ENCODE data around the gene EGR2.

The EGR2 gene

GRCh38 chr10:62843600-62843999 is 27.4 kb upstream of the EGR2 start:
- in situ Hi-C loops (cut with HindIII; ENCODE audit: low sequenced_read_pairs) = no loop called here
- no peak overlapping the region for H3K4me3 ChIP-seq (ENCODE audit: low read depth, low read length)
- no peak for DNase-seq (ENCODE audit: low read depth)
- no peak for TF ChIP-seq CTCF (IDR thresholded peaks at IDR 0.05; ENCODE audit: low read depth, low read length, missing control alignments)

- no peak overlapping the region for H3K4me3 ChIP-seq (ENCODE audit: low read depth, low read length)
- DNase-seq (ENCODE audit: low read depth) = no peak
- in situ Hi-C loops (cut with HindIII; ENCODE audit: low sequenced_read_pairs) = no loop called here
- no peak for TF ChIP-seq CTCF (IDR thresholded peaks at IDR 0.05; ENCODE audit: low read depth, low read length, missing control alignments)
Observed at GRCh38 chr10:62842983-62843382, 26.8 kb upstream of the EGR2 start.

- no peak overlapping the region for H3K4me3 ChIP-seq (ENCODE audit: low read depth, low read length)
- no peak for DNase-seq (ENCODE audit: low read depth)
- TF ChIP-seq CTCF (IDR thresholded peaks at IDR 0.05; ENCODE audit: low read depth, low read length, missing control alignments) = no peak
- in situ Hi-C loops (cut with HindIII; ENCODE audit: low sequenced_read_pairs) = no loop called here
Observed at GRCh38 chr10:62839590-62839989, 23.4 kb upstream of the EGR2 start.

- no peak for TF ChIP-seq CTCF (IDR thresholded peaks at IDR 0.05; ENCODE audit: low read depth, low read length, missing control alignments)
- DNase-seq (ENCODE audit: low read depth) = peak; percentile 90
- no peak overlapping the region for H3K4me3 ChIP-seq (ENCODE audit: low read depth, low read length)
- in situ Hi-C loops (cut with HindIII; ENCODE audit: low sequenced_read_pairs) = no loop called here
Observed at GRCh38 chr10:62831346-62831745, 15.2 kb upstream of the EGR2 start.

GRCh38 chr10:62830679-62831078 is 14.5 kb upstream of the EGR2 start:
- no peak for TF ChIP-seq CTCF (IDR thresholded peaks at IDR 0.05; ENCODE audit: low read depth, low read length, missing control alignments)
- DNase-seq (ENCODE audit: low read depth) = no peak
- in situ Hi-C loops (cut with HindIII; ENCODE audit: low sequenced_read_pairs) = no loop called here
- no peak overlapping the region for H3K4me3 ChIP-seq (ENCODE audit: low read depth, low read length)

GRCh38 chr10:62829622-62830021 is 13.5 kb upstream of the EGR2 start:
- no peak for TF ChIP-seq CTCF (IDR thresholded peaks at IDR 0.05; ENCODE audit: low read depth, low read length, missing control alignments)
- no peak overlapping the region for H3K4me3 ChIP-seq (ENCODE audit: low read depth, low read length)
- in situ Hi-C loops (cut with HindIII; ENCODE audit: low sequenced_read_pairs) = no loop called here
- DNase-seq (ENCODE audit: low read depth) = no peak

- no peak for DNase-seq (ENCODE audit: low read depth)
- TF ChIP-seq CTCF (IDR thresholded peaks at IDR 0.05; ENCODE audit: low read depth, low read length, missing control alignments) = no peak
- no peak overlapping the region for H3K4me3 ChIP-seq (ENCODE audit: low read depth, low read length)
- in situ Hi-C loops (cut with HindIII; ENCODE audit: low sequenced_read_pairs) = no loop called here
Observed at GRCh38 chr10:62826273-62826672, 10.1 kb upstream of the EGR2 start.

Data from astrocyte of the cerebellum (primary cell).